GM21360 (cell line): ENCODE measurements around the gene TCF3.

Experiments
- ATAC-seq: cut with Tn5 transposase; IDR thresholded peaks from one replicate; pipeline ENCODE4 v1.9.1; 2021; ENCODE audit warnings: mild to moderate bottlenecking, moderate library complexity; ENCODE audit not compliant: unreplicated experiment

The TCF3 gene

DNA sequence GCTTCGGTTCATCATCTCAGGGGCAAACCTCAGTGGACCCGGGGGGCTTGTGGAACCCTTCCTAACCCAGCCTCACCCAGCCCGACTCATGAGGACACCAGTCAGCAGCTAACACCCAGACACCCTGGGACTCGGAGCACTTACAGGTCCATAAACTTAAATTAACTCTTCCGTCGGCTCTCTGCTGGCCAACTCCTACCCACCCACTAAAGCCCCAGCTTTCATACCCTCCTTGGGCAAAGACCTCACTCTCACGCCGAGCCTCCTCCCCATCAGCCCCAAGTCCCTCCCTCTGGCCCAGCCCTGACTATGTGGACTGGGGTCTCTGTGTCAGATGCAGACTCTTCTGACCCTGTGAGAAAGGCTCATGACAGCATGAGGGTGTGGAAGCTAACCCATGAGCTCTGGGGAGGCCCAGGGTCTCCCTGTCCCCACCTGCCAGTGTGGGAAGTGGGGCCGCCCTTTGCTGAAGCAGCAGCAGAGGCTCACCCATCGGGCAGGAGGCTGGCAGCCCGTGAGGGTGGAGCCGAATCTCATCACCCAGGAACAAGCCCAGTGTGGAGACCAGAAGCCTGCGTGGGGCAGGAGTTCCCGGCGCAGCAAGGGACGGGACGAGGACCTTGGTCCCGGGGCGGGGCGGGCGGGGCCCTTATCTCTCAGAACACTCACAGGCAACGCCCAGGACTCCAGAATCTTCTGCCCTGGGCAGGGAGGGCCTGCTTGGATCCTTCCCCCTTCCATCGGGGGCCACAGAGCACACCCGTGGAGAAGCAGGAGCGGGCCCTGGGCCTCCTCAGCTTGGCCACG, 19.8 kb downstream of the TCF3 start:
- ATAC-seq: no peak

DNA sequence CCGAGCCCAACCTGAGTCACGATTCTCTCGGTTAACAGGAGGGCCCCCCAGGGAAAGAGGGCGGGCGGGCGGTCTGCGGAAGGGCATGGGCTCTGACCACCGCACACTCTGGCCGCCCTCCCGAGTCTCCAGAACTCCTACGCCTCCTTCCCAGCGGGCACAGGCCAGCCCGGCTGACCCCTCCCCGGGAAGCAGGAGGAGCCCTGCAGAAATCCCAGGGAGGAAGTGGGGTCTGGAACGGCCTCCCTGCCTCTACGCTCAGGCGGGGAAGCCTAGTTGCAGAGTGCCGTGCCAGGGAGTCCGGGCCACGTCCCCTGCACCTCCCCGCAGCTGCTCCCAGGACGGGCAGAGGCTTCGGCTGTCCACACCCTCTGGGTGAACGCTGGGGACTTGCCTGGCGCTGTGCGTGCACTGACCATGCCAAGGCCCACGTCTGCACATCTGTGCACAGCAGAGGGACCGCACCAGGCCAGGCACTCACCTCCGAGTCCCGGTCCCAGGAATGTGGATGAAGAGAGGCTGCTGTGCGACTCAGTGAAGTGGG, 20.8 kb downstream of the TCF3 start:
- no peak for ATAC-seq

DNA sequence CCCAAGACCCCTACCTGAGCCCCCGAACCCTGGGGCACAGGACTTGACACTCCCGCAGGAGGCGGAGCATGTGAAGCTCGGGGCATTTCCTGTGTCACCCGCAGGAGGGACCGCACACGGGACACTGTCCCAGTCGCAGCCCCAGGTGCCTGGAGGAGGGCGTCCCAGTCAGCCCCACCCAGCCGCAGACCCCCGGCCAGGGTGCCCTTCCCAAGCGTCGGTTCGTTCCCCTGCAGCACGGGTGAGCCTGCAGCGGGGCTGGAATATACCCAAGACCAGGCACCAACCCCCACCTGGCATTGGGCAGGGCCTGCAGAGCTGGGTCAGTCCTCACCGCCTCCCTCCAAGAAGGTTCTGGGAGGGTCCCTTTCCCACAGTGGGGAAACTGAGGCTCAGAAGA, 21.6 kb downstream of the TCF3 start:
- ATAC-seq: no peak

DNA sequence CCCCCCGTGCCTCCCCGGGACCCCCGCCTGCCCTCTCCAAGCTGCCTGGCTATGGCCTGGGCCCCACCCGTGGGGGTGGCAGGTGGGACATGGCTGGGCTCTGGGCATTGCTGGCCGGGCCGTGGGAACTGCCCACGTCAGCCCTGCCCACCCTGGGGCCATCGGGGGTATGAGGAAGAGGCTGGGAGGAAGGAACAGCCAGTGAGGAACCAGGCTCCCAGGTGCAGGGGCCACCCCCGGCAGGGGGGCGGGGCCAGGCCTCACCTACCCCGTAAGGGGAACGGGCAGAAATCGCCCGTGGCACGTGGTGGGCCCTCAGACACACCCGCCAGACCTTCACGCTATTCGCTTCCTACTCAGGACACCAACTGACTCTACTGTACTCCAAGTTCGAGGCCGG, 22.4 kb downstream of the TCF3 start:
- no peak for ATAC-seq

DNA sequence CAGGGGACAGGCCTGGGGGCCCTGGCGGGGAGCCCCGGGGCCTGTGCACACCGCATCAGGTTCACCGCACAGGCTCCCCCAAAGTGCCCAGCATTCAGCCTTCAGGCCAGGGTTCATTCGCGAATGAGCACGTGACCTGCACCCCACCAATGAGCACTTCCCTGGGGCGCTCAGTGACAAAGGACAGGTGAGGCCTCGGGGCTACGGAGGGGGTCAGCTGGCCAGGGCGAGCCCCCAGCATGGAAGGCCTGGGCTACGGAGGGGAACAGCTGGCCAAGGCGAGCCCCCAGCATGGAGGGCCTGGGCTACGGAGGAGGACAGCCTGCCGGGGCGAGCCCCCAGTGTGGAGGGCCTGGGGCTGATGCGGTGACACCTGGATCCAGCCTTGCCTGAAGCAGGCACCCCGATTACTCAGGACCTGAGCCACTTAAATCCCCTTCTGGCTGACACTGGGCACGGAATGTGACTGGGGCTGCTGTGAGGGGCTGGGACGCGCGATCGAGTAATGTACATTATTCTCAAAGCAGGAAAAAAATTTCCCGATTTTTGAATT, 23.1 kb downstream of the TCF3 start:
- ATAC-seq: no peak

DNA sequence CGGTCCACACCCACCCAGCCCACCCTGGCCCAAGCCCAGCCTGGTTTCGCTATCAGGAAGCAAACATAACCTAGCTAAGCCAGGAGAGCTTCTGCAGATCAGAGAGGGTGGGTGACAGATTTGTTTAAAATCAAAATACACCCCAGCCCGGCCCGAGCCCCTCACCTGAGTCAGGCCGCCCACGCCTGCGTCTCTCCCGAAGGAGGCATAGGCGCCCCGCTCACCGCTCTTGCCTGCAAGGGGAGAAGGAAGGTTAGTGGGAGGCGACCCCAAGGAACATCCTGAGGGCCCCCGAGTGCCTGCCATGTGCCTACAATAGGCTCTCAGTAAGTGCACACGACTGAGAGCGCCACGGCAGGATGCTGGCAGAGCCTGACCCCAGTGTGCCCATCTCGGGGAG, 25.2 kb downstream of the TCF3 start:
- ATAC-seq: no peak

DNA sequence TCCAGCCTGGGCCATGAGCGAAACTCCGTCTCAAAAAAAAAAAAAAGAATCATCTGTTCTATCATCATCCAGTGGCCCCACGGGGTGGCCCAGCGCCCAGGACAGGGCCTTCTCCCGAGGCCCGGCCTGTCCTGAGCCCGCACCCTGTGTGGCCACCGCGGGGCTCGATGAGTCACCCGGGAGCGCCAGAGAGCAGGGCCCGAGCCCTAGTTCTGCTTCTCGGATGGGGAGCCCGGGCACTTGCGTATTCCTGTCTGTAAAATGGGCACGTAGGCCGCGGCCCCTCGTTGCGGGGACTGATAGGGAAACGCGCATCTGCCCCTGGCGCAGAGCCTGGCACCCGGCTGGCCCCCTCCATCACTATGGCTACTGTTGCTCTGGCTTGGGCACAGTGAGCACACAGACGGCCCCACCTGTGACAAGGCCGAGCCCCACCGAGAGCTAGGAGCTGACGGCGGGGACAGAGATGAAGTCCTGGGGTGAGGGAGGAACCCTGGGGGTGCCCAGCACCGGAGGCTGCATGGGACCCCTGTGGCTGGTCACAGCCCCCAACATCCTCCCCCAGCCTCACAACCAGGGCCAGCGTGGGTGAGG, 25.9 kb downstream of the TCF3 start:
- no peak for ATAC-seq

DNA sequence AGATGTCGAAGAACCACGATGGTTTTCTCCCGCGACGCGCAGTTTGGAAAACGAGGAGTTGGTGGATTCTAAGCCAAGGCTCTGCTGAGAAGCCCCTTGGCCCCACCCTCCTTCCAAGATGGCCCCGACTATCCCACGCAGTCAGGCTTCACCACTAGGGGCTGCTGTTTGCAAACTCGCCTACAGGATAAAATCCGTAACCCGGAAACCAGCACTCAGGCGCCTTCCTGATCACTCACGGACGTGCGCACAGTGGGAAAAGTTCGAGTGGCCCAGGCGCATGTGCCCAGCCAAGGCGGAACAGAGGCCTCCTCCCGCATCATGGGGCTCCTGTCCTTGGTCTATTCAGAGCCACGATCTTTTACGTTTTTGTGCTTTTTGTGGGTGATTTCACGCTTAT, 28.0 kb downstream of the TCF3 start:
- ATAC-seq: no peak

DNA sequence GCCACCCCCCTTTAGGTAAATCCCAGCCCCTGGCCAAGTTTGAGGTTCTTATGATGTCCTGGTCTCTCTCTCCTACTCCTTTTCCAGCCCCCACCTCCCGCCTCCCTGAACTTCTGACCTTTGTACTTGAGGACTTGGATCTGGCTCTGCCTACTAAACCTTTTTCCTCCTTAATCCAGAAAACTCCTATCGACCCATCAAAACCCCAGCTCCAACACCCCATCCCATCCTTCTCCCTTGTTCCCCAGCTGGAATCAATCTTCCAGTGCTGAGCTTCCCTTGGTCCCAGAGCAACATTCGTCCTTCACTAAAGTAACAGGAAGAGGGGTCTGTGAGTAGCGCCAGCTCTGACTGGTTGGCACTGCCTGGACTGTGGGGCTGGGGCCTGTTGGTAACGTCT, 29.9 kb downstream of the TCF3 start:
- ATAC-seq: no peak

DNA sequence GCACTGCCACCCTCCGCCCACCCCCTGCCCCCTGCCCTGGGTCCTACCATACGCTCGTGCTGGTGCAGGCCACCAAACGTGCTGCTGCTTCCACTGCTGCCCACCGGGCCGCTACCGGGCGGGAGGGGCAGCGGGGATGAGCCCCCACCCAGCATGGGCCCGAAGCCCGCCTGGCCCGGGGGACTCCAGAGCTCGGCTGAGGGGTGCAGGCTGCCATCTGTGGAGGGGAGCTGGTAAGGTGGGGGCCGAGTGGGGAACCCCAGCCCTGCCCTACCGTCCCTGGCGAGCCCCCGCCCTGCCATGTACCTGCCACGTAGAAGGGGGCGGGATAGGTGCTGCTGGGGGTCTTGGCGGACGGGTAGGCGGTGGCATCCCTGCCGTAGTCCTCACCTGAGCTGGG, 30.4 kb downstream of the TCF3 start:
- no peak for ATAC-seq

DNA sequence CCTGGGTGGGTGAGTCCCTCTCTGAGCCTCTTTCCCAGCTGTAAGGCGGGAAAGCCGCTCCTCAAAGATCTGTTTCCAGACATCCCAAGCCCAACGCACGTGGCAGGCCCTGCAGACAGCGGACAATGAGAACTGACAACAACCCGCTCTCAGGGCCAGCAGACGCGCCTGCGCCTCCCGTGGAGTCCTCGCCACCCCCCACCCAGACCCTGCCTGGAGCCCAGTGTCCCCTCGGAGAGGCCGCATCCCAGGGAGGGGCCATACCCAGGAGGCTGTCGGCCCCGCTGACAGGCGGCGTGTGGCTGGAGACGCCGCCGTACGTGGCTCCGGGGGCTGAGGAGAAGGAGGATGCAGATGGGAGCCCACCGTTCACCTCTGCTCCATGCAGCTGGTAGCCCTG, 30.8 kb downstream of the TCF3 start:
- ATAC-seq: no peak

DNA sequence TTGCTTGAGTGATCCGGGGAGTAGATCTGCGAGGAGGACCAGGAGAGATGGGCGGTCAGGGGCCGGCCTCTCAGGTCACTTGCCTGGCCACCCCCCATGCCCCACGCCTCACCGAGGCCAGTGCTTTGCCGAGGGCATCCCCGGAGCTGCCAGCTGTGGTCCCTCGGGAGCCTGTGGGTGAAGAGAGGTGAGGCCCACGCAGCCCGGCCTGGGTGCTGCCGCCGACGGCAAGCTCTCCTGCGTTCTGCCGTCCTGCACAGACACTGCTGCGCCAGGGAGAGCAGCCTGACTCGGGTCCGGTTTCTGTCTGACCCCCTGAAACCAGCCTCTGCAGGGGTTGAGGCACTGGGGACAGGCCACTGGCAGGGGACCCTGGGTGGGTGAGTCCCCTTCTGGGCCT, 31.4 kb downstream of the TCF3 start:
- no peak for ATAC-seq

DNA sequence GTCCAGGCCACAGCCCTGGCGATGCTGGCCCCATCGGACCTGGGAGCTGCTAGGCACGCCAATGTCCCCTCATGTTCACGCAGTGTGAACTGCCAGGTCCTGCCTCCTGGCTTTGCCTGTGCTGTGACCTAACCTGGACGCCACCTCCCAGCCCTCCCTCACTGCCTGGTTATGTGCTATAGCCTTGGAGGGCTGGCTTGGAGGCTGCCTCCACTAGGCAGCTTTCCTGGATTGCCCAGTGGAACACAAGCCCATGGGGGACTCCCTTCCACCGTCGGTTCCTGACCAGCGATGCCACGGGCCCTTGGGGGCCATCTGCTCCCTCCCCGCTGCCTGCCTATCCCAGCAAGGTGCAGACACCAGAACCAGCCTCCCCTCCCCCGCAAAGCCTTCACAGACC, 31.9 kb downstream of the TCF3 start:
- no peak for ATAC-seq

DNA sequence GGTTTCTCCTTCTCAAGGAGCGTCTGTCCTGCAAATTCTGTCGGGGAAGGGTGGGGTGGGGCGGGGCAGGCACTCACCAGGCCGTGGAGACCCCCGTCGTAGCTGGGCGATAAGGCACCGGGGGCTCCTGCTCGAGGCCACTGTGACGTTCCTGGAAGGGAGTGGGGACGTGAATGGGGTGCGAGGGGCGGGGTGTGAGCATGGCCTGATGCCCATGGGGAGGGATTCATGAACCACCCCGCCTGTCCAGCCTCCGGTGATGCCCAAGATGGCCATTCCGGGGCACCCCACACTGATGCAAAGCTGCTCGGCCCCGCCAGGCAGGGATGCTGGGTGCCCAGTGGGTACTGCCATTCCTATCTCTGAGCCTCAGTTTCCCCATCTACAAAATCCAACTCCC, 32.7 kb downstream of the TCF3 start:
- no peak for ATAC-seq

DNA sequence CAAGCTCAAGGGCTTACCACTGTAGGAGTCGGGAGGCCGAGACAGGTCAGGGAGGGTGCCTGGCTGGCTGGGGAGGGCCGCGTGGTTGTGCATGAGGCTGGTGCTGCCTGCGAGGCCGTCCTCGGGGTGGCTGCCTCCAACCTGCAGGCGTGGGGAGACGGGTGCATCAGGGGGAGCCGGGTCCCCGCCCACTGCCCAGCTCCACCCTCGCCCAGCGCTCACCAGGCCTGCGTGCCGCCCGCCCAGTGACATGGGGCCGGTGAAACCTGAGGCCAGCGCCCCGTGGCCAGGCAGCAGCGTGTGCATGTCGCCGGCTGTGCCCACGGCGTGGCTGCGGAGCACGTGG, 33.3 kb downstream of the TCF3 start:
- no peak for ATAC-seq

DNA sequence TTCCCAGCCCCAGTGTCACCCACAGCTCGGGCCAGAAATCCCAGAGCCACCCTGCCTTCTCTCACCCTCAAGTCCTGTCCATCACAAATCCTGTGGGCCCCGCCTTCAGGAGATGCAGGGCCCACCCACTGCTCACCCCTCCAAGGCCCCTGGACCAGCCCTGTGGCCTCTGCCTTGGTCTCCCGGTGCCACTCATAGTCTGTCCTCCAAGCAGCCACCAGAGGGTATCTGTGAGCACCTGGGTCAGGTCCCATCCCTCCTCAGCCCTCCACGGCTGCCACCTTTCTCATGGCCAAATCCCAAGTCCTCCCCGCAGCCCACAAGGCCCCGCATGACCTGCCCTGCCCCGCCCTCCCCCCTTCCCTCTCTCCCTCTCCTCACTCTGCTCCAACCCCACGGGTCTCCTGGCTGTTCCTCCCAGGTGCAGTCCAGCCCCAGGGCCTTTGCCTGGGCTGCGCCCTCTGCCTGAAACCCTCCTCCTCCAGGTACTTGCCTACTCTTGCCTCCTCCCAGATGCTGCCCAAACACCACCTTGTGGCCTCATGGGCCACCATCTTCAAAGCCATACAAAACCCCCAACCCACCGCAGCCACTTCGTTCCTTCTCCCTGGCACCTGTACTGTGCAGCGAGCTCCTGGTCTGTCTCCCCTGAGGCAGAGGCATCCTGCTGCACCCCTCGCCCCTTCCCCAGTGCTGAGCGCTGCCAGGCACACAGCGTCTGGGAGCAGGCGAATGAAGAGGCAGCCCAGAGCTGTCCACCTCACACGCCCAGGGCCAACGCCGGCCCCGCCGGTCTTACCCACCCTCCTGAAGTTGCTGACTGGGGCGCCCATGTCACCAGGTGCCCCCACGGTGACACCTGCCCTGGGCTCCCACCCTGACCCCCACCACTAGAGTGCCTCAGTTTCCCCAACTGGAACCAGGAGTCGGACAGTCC, 34.0 kb downstream of the TCF3 start:
- no peak for ATAC-seq

DNA sequence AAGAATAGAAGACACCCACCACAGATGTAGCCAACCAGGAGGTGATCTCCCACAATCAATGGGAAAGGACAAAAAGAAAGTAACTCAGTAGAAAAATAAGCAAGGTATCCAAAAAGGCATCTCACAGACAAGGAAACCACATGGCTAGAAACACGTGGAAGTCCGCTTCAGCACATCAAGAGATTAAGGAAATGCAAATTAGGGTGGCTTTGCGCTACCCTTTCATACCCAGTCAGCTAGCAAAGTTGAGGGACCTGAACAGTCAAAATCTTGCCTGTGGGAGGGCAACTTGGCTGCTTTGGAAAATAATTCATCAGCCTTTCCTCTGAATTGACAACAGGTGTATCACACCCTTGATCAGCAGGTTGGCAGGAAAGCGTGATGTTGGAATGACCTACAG, 35.5 kb downstream of the TCF3 start:
- no peak for ATAC-seq

DNA sequence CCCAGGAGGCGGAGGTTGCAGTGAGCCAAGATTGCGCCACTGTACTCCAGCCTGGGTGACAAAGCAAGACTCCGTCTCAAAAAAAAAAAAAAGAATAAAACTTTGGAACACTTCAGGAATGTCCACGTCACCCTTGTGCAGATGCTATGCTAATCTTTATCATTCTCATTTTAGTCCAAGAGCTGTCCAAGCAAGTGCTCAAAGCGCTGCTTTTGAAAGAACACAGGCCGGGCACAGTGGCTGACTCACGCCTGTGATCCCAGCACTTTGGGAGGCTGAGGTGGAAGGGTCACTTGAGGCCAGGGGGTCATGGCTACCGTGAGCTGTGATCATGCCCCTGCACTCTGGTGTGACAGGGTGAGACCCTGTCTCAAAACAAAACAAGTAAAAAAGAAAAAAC, 36.0 kb downstream of the TCF3 start:
- no peak for ATAC-seq

DNA sequence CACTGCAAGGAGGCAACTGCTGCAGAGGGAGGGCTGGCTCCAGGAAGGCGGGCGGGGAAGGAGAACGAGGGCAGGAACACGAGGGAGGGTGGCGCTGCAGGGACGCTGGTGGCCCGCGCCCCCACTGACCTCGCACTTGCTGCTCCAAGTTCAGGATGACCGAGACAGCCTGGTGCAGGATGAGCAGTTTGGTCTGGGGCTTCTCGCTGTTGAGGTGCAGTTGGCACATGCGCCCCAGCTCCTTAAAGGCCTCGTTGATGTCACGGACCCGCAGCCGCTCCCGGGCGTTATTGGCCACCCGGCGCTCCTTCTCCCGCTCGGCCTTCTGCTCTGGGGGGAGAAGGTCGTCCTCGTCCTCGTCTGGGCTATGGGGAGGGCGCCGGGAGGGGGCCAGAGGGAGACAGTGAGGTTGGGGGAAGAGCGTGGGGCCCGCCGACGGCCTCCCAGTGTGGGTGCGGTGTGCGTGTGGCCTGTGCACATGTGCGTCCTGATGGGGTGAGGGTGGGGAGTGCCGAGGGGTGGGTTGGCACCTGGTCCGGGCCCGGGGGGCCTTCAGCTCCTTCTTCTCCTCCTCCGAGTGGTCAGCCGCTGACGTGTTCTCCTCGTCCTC, 37.2 kb downstream of the TCF3 start:
- no peak for ATAC-seq

DNA sequence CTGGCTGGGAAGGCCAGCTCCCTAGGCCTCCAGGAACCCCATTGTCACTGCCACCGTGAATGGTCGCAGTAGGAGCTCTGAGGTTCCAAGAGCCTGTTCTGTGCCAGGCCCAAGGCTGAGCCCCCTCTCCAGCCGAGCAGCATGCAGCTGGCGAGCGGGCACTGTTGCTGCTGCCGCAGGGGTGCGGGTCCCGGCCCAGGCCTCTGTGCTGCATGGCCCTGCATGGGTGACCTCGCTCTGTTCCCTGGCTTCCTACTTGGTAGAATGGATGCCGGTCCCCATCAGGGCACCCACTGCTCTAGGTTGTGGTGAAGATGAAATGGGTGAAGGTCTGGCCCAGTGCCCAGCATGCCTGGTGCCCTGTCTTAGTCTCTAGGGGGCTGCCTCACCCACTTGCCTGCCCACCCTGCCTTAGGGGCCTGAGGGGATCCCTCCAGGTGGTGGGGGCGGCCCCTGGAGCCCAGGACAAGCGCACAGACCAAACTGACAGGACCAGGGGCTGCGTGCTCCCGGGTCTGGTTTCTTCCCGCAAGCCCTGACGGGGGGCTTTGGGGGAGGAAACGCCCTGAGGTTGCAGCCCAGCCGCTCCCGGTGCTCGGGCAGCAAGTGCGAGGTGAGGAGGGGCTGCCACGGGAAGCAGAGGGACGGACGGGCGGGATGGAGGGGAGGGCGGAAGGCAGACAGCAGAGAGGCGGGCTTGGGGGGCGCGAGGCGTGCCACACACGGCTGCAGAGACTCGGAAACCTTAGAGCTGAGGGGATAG, 38.4 kb downstream of the TCF3 start:
- ATAC-seq: no peak
